ENCODE data around the gene PARK7.

DNA sequence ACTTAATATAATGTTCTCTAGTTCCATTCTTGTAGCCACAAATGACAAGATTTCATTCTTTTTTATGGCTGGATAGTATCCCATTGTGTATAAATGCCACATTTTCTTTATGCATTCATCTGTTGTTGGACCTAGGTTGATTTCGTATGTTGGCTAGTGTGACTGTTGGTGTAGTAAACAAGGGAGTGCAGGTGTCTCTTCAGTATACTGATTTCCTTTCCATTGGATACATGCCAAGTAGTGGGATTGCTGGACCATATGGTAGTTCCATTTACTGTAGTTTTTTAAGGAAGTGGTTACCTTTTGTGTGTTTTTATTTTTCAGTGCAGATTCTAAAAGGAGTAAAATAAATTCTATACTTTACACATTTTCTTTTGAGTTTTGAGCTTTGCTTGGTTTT, 5.7 kb downstream of the PARK7 start:
- TF ChIP-seq, protein P1, sequence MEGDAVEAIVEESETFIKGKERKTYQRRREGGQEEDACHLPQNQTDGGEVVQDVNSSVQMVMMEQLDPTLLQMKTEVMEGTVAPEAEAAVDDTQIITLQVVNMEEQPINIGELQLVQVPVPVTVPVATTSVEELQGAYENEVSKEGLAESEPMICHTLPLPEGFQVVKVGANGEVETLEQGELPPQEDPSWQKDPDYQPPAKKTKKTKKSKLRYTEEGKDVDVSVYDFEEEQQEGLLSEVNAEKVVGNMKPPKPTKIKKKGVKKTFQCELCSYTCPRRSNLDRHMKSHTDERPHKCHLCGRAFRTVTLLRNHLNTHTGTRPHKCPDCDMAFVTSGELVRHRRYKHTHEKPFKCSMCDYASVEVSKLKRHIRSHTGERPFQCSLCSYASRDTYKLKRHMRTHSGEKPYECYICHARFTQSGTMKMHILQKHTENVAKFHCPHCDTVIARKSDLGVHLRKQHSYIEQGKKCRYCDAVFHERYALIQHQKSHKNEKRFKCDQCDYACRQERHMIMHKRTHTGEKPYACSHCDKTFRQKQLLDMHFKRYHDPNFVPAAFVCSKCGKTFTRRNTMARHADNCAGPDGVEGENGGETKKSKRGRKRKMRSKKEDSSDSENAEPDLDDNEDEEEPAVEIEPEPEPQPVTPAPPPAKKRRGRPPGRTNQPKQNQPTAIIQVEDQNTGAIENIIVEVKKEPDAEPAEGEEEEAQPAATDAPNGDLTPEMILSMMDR (IDR thresholded peaks at IDR 0.05 in 4 of 5, conservative IDR thresholded peaks at IDR 0.05 in 1 of 5), result no peak
- TF ChIP-seq POLR2A (IDR thresholded peaks at IDR 0.05), result no peak

Measured in gastrocnemius medialis (tissue), 4 donors.